ENCODE results near the gene TGFBR1. TPM values are rescaled to one million over a fixed set of nuclear protein-coding genes. Genes with fewer than 3 reads are reported as not detected.
"Not testable (repeated sequence)": the region's sequence is repeated elsewhere in the genome, so short reads cannot be mapped to it uniquely, and the experiment has no call there.

Gene TGFBR1
- total RNA-seq, 1 donor from 2014 or later, result 11.9 TPM

- intact Hi-C loops (cut with DNase I), result no loop called here
- DNase-seq (no peak), ATAC-seq (ENCODE audit: poor library complexity) (no peak)
Observed at GRCh38 chr9:99073985-99074901, 30.7 kb upstream of the TGFBR1 start.

GRCh38 chr9:99074902-99075245 lies 30.0 kb upstream of the TGFBR1 start:
- no peak for DNase-seq
- intact Hi-C loops (cut with DNase I), result no loop called here
- ATAC-seq (ENCODE audit: poor library complexity), result no peak

- ATAC-seq (ENCODE audit: poor library complexity) (peak; percentile 18), DNase-seq (no peak)
- intact Hi-C loops (cut with DNase I), result no loop called here
Observed at GRCh38 chr9:99075246-99075912, 29.5 kb upstream of the TGFBR1 start.

- ATAC-seq (ENCODE audit: poor library complexity) (no peak), DNase-seq (no peak)
- intact Hi-C loops (cut with DNase I), result no loop called here
Observed at GRCh38 chr9:99076030-99076429, 28.9 kb upstream of the TGFBR1 start.

- no peak for DNase-seq
- ATAC-seq (ENCODE audit: poor library complexity), result no peak
- intact Hi-C loops (cut with DNase I), result no loop called here
Observed at GRCh38 chr9:99076483-99077171, 28.3 kb upstream of the TGFBR1 start.

GRCh38 chr9:99078717-99079116 lies 26.2 kb upstream of the TGFBR1 start:
- DNase-seq (no peak), ATAC-seq (ENCODE audit: poor library complexity) (no peak)
- intact Hi-C loops (cut with DNase I), result no loop called here

GRCh38 chr9:99079542-99079941 lies 25.4 kb upstream of the TGFBR1 start:
- ATAC-seq (ENCODE audit: poor library complexity), result no peak
- intact Hi-C loops (cut with DNase I), result no loop called here
- DNase-seq, result no peak

- ATAC-seq (ENCODE audit: poor library complexity), result no peak
- DNase-seq, result no peak
- intact Hi-C loops (cut with DNase I), result no loop called here
Observed at GRCh38 chr9:99083051-99083450, 21.9 kb upstream of the TGFBR1 start.

GRCh38 chr9:99085949-99086948 lies 18.7 kb upstream of the TGFBR1 start:
- peak; percentile 53 for ATAC-seq (ENCODE audit: poor library complexity)
- DNase-seq, result no peak

GRCh38 chr9:99087462-99087861 lies 17.5 kb upstream of the TGFBR1 start:
- DNase-seq, result no peak
- no peak for ATAC-seq (ENCODE audit: poor library complexity)
- intact Hi-C loops (cut with DNase I), result no loop called here

More at GRCh38 chr9:99085949-99086948, 18.7 kb upstream of the TGFBR1 start:
- intact Hi-C loops (cut with DNase I), result no loop called here

- ATAC-seq (ENCODE audit: poor library complexity), result no peak
- intact Hi-C loops (cut with DNase I), result no loop called here
- no peak for DNase-seq
Observed at GRCh38 chr9:99090336-99091130, 14.4 kb upstream of the TGFBR1 start.

GRCh38 chr9:99092643-99093491 lies 12.0 kb upstream of the TGFBR1 start:
- ATAC-seq (ENCODE audit: poor library complexity), result no peak
- intact Hi-C loops (cut with DNase I), result no loop called here
- no peak for DNase-seq

GRCh38 chr9:99093492-99093791 lies 11.5 kb upstream of the TGFBR1 start:
- DNase-seq (no peak), ATAC-seq (ENCODE audit: poor library complexity) (no peak)
- intact Hi-C loops (cut with DNase I), result no loop called here

GRCh38 chr9:99095565-99095964 lies 9.3 kb upstream of the TGFBR1 start:
- DNase-seq (no peak), ATAC-seq (ENCODE audit: poor library complexity) (no peak)
- intact Hi-C loops (cut with DNase I), result no loop called here

GRCh38 chr9:99096409-99096808 lies 8.5 kb upstream of the TGFBR1 start:
- ATAC-seq (ENCODE audit: poor library complexity), result no peak
- no peak for DNase-seq
- intact Hi-C loops (cut with DNase I), result no loop called here

GRCh38 chr9:99099806-99100585 lies 4.9 kb upstream of the TGFBR1 start:
- intact Hi-C loops (cut with DNase I); DNase-seq; ATAC-seq (ENCODE audit: poor library complexity): not testable (repeated sequence)
